Measurements from ENCODE around the gene RIMS4.
A peak's percentile ranks its signal among the peaks of the same experiment; 100 is the strongest.

The RIMS4 gene

DNA sequence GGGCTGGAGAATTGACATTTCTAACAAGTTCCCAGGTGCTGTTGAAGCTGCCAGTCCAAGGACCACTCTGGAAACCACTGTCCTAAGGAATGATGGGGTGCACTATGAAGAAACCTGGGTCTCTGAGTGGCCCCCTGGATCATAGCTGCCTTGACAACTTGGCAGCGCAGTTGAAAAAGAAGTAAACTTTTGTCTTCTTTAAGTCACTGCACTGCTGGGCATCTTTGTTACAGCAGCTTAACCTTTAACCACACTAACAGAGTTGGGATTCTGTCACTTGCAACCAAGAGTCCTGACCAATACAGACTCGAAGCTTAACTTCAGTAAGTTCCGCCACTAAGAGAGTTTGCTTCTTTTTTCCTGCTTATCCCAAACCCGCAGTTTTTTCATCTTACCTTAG lies 73.2 kb downstream of the RIMS4 start:
- DNase-seq, result no peak

DNA sequence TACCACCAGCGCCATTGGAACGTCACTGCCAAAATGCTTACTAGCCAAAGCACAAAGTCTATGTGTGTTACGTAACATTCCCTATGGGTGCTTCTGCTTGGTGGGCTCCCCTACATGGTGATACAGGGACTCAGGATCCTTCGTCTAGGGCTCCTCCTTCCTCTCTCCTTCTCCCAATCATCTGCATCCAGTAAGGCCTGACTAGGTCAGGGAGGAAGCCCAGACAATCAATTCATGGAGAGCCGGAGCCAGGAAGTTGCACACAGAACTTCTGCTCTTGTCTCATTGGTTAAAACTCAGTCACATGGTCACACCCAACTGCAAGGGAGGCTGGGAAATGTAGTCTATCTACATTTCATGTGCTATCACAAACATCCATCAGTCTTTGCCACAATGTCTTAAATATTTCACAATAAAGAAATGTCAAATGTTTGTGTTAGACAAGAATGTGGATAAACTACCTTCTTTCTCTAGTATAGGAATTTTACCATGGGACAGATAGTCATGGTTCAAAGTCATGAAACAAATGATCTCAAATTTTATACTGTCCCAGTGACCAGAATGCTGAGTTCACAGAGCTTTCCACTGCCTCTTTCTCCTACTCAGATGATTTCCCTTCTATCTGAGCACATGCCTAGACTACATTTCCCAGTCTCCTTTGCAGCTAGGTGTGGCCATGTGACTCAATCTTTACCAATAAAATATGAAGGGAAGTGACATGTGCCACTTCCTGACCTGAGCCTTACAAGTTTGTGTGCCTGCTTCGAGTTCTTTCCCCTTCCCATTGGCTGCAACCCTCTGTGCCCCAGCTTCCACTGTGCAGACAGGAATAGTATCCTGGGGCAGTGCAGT lies 74.0 kb downstream of the RIMS4 start:
- peak; percentile 81 for DNase-seq

DNA sequence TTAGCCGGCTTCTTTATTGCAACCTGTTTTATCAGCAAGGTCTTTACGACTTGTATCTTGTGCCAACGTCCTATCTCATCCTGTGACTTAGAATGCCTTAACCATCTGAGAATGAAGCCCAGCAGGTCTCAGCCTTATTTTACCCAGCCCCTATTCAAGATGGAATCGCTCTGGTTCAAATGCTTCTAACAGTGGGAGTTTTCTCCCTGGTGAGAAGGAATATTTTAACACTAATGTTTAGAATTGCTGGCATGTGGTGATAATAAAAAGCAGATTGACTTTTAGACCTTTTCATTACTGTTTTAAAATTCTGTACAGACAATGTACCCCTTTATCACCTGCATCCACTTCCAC lies 74.6 kb downstream of the RIMS4 start:
- DNase-seq, result no peak

DNA sequence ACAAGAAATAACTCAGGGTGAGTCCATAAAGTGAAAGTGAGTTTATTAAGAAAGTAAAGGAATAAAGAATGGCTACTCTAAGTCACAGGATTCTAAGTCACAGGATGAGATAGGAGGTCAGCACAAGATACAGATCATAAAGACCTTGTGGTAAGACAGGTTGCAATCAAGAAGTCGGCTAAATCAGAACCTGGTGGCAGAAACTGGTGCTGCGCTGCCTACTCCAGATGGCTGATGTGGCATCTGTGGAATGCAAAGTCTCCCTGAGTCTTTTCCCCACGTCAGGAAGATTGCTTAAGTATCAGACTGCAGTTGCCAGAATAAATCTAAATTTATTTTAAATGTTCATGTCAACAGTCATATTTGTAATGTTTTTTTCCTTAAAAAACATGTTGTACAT lies 75.4 kb downstream of the RIMS4 start:
- DNase-seq, result peak; percentile 80

DNA sequence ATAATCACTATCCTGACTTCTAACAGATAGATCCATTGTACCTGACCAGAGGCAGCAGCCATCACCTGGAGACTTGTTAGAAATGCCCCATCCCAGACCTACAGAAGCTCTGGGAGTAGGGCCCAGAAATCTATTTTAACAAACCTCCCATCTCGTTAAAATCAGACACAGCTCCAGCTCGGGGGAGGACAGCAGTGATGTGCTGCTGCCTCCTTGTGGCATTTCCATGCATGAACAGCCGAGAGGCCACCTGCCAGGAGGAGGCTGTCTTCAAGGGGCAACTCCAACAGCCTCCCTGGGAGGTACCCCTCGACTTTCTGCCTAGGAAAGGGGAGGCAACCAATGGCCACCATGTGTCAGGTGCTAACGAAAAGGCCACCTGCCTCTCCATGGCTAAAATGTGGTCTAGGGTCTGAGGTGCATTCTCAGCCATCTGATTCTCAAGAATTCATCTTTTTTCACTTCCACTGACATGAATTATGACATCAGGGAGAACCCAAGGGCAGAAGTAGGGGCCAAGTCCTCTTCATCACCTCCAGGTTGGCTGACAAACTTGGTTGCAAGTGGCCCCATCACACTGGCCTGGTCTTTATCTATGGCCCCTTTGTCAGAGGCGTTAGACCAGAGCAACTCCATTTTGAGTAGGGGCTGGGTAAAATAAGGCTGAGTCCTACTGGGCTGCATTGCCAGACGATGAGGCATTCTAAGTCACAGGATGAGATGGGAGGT lies 76.8 kb downstream of the RIMS4 start:
- DNase-seq, result peak; percentile 88

DNA sequence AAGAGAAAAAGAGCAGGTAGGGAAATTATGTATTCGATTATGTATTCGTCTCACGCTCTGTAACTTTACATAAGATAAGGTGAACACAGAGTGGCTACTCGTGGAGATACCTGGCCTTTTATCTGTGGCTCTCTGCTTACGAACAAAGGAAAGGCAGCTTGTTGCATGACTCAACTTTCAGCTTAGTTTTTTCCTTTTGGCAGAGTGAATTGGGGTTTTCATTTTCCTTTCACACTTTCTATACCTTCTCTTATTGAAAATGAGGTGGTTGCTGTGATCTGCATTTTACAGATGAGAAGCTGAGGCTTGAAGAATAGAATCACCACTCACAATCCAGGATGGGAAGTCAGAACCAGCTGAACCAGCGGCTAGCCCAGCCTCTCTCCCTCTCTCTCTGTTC lies 78.0 kb downstream of the RIMS4 start:
- DNase-seq, result no peak

DNA sequence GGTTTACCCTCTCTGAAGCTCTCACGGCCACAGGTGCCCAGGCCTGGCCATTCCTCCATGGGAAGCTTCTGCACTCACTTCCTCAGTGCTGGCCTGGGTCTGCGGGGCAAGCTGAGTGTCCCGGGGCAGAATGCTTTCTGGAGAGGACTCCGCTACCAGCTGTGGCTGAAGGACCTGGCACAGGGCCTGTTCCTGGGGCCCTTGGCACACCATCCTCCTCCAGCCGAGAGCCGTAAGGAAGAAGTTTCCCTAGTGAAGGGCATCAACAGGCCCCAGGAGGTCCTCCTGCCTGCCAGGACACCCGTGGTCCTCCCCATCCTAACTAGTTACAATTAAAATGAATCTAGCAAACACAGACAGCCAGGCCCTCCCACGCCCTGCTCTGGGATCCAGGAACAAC lies 78.7 kb downstream of the RIMS4 start:
- no peak for DNase-seq

DNA sequence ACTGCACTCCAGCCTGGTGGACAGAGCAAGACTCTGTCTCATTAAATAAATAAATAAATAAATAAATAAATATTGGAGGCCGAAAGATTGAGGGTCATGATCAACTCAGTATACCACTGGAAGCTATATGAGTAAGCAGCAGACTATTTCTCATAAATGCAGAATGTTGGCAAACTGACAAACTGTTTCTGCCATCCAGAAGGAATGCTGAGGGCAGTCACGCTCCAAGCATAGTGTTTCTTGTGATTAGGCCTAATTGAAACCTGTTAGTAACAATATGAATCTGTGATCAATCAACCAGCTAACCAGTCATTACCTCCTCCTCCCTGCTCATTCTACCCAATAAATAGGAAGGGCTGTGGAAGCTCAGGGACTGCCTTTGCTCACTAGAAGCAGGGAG lies 79.9 kb downstream of the RIMS4 start:
- DNase-seq, result no peak

DNA sequence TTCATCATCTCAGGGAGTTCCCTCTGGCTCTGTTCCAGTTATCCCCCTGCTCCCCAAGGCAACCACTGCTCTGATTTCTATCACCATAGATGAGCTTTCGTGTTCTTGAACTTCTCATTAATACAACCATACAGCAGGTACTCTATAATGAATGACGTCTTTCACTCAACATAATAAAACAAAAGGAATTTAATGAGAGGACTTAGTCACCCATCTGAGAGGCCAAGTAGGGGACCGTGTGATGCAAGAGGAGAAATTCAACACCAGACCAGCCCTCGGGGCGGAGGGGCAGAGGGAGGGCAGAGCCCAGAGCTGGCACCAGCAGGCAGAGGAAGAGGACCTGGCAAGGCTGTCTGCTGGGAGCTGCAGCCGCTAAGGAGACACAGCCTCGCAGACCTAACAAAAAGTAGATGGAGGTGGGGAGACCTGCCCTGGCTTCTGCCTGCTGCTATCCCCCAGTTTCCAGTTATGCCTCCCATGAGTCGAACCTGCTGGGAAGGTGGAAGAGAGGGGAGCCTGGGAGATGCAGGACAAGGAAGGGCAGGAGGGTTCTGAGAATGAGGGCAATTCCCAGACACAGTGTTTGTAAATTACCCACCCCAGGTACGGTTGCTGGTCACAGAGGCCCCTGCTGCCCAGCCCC lies 81.4 kb downstream of the RIMS4 start:
- peak; percentile 83 for DNase-seq

DNA sequence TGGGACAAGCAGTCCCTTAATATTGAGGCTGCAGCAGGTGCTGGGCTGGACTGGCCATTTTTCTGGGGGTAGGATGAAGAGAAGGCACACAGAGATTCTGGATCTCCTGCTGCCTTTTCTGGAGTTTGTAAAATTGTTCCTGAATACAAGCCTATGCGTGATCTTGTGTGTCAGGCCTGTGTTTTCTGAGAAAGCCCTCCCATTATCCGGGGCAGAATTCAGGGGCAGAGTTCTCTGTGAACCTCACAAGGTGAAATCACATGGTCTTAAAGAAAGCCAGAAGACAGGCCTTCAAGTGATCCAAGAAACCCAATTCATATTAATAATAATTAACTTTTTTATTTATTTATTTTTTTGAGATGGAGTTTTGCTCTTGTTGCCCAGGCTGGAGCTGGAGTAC lies 82.7 kb downstream of the RIMS4 start:
- no peak for DNase-seq

DNA sequence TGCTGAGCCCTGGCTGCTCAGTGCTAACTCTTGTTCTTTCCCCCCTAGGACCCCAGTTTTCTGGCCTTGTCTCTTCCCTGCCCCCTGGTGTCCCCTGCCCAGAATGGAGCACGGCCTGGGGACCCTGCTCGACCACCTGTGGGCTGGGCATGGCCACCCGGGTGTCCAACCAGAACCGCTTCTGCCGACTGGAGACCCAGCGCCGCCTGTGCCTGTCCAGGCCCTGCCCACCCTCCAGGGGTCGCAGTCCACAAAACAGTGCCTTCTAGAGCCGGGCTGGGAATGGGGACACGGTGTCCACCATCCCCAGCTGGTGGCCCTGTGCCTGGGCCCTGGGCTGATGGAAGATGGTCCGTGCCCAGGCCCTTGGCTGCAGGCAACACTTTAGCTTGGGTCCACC lies 83.3 kb downstream of the RIMS4 start:
- DNase-seq, result no peak

DNA sequence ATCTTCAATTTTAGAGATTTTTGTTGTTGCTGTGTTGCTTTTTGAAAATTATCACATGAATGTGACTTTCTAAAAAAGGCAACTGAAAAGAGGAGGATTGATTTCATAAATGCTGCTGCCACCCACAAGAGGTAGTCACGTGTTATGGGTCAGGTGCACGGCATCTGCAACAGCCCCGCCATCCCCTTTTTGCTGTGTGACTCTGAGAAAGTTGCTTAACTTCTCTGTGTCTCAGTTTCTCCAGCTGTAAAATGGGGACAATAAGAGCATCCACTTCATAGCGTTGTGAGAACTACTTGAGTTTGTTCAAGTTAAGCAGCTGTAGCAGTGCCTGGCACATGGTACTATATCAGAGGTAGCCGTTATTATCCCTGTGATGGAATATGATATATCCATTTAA lies 84.5 kb downstream of the RIMS4 start:
- no peak for DNase-seq

DNA sequence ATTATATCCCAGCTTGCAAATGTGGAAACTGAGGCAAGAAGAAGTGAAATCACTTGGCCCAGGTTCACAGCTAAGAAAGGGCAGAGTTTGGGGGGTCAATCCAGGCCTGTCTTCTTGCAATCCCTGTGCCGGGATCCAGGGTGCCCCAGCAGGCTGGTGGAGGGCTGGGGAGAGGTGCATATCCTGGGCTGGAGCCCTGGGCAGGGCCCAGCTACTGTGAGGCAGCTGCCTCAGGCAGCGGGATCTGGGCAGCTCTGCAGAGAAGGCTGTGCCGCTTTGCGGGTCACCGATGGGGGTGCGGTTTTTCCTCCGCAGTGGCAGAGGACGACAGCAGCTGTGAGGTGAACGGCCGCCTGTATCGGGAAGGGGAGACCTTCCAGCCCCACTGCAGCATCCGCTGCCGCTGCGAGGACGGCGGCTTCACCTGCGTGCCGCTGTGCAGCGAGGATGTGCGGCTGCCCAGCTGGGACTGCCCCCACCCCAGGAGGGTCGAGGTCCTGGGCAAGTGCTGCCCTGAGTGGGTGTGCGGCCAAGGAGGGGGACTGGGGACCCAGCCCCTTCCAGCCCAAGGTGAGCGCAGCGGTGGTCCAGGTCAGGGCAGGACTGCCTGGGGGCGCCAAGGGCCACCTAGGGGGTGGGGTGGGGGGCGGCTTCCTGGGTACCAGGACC lies 85.8 kb downstream of the RIMS4 start:
- DNase-seq, result no peak

DNA sequence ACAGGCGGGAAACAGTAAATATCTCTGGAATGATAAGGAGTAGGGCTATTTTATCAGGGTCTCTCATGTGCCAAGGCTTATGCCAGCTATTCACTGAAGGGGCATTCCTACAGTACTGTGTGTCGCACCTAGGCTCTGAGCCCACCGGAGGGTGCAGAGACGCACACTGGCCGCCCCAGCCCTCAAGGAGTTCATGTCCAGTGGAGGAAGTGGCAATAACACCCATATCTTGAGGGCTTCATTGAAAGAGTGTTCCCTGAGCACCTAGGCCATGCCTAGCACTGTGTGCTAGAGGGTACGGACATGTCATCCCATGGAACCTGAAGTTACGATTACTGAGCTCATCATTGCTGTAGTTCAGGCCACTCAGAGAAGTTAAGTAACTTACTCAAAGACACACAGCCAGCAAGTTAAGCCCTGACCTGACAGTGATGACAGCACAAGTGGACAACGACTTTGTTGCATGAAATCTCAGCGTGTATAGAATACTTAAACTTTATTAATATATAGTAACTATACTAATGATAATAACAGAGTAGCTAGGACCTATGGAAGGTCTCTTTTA lies 86.5 kb downstream of the RIMS4 start:
- no peak for DNase-seq

DNA sequence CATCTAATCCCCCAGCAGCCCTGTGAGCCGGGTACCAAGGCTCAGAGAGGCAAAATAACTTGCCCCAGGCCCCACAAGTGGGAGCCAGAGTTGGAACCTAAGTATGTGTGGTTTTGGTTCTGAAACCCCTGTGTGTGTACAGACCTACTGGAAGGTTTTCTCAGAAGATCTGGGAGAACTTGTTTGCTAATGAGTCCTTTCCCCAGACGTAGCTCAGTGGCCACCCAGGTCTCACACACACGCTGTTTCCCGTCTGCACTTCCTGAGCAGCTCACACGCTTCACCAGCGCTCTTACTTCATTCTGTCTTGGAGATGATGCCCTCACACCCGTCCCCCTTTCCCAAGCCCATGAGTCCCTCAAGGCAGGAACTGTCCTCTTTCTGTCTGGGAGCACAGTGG lies 87.0 kb downstream of the RIMS4 start:
- peak; percentile 69 for DNase-seq

DNA sequence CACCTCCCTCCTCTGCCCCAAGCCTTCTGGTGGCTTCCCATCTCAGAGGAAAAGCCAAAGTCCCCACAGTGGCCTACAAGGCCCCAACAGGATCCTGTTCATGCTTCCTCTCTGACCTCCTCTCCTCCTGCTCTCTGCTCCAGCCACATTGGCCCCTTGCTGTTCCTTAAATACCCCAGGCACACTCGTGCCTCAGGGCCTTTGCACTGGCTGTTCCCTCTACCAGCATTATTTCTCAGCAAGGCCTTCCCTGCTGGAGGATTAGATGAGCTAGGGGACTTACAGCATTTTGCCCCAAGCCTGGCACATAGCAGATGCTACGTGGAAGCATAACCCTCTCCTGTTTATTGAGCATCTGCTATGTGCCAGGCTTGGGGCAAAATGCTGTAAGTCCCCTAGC lies 87.4 kb downstream of the RIMS4 start:
- no peak for DNase-seq

DNA sequence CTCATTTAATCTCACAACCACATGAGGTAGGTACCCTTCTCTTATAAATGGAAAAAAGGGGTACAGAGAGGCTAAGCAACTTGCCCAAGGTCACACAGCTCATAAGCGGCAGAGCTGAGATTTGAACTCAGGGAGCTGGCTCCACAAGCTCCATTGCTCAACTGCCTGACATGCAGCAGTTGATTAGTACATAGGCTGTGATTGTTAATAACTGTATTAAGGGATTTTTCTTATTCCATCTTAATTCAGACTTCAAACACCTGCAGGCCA lies 88.6 kb downstream of the RIMS4 start:
- DNase-seq, result no peak

DNA sequence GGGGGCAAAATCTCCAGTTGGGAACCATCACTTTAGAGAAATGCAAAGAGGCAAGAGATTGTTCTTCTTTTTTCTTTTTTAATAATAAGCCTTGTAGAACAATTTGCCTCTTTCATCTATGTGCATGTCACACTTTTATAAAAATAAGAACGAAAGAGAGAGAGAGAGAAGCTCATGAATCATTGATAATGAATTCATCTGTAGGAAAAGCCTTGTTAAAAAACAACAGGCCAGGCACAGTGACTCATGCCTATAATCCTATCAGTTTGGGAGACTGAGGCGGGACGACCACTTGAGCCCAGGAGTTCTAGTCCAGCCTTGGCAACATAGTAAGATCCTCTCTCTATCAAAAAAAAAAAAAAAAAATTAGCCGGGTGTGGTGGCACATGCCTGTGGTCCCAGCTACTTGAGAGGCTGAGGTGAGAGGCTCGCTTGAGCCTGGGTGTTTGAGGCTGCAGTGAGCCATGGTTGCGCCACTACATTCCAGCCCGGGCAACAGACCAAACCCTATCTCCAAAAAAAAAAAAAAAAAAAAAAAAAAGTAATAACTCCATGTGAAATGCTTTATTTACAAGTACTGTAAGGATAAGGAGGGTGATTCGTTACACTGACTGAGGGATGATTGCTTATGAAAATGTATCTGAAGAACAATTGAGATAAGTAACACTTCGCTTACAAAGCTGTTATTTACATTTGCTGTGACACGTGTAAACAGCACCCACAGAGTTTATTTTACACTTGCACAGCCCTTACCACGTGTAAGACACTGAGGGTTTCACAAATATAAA lies 89.2 kb downstream of the RIMS4 start:
- DNase-seq, result no peak

DNA sequence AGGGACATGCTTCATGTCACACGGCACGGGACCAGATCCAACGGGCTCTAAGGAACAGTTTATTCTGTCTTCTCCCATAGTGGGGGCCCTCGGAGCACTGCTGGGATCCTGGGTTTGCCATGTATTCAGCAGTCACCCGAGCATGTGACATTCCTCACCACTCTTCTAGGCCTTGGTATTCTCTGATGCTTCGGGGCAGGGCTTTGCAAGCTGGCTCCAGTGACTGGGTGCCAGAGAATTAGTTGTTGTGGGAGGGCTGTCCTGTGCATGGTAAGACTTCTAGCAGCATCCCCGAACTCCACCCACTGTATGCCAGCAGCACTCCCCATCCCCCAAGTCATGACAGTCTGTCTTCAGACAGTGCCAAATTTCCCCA lies 89.7 kb downstream of the RIMS4 start:
- DNase-seq, result peak; percentile 82

DNA sequence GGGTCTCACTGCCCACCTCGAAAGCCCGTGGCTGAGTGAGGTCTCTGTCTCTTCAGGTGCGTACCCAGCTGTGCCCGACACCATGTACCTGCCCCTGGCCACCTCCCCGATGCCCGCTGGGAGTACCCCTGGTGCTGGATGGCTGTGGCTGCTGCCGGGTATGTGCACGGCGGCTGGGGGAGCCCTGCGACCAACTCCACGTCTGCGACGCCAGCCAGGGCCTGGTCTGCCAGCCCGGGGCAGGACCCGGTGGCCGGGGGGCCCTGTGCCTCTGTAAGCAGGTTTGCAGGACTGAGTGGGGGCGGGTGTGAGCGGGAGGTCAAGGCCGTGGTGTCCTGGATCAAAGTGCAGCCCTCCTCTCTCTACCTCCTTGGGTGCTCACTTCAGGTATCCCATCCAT lies 90.5 kb downstream of the RIMS4 start:
- no peak for DNase-seq

DNA sequence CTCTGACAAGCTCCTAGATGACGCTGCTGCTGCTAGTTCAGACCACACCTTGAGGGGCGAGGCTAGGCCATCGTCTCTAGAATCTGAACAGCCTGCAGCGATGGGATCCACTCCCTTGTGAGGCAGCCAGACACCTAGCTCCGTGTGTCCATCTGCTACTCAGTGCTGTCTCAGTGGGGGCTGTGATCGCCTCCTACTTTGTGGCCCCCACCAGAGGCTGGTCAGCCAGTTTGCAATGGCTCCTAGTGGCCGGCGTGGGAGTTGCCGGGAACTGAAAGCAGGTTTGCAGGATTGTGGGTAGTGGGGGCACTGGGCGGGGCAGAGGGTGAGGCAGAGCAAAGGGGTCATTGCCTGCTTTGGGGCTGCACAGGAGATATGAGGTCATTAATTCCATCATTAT lies 92.4 kb downstream of the RIMS4 start:
- no peak for DNase-seq

DNA sequence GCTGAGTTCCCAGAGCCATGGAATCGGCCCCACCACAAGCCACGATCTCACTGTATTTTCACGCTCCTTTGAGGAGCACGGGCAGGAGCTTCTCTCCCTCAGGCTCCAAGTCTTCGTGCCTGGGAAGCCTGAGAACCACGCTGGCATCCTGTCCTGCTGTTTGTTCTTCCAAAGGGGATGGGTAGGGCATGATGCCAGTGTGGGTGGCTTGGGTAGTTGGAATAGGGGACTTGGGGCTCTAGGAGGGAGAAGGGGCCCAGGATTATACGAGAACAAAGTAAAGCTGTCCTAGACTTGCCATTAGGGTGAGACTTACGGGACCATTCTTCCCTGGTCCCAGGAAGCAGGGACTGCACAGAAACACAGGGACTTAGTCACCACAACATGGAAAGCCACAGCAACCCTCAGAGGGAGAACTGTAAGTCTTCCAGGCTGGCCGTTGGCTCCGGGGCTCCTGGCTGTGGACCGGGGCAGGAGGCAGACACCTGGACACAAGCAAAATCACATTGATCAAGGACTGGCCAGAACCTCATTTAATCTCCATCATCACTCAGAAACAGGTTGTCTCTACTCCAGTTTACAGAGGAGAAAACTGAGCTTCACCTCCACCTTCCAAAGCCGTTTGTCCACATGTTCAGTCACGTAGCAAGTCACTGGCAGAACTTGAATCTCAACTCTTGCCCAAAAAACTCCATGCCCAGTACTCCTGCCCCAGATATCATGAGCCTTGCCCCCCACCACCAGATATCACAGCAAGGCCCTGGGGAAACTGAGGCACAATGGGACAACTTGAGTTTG lies 93.8 kb downstream of the RIMS4 start:
- DNase-seq, result no peak

Measured in islet precursor cell (in vitro differentiated cells).